Measurements from ENCODE around the gene NTM.

NTM gene

GRCh38 chr11:131824771-131825170 is 454.4 kb downstream of the NTM start:
- Histone ChIP-seq H3K4me3 (ENCODE audit: low read depth, low read length) (no peak overlapping the region), H3K36me3 (no peaks in the 10 kb centered on the region), H3K9me3 (ENCODE audit: severe bottlenecking) (no peaks in the 10 kb centered on the region), H3K27ac (no peak overlapping the region), H3K27me3 (ENCODE audit: insufficient read depth, low read depth, severe bottlenecking) (no peaks in the 10 kb centered on the region)
- DNase-seq = no peak
- no peak for TF ChIP-seq CTCF (IDR thresholded peaks at IDR 0.05; ENCODE audit: low read depth, low read length)

- H3K9me3 ChIP-seq (ENCODE audit: severe bottlenecking) = no peaks in the 10 kb centered on the region
- no peaks in the 10 kb centered on the region for H3K36me3 ChIP-seq
- no peak for TF ChIP-seq CTCF (IDR thresholded peaks at IDR 0.05; ENCODE audit: low read depth, low read length)
- no peaks in the 10 kb centered on the region for H3K27me3 ChIP-seq (ENCODE audit: insufficient read depth, low read depth, severe bottlenecking)
- DNase-seq = no peak
- no peak overlapping the region for H3K4me3 ChIP-seq (ENCODE audit: low read depth, low read length)
- H3K27ac ChIP-seq = no peak overlapping the region
Observed at GRCh38 chr11:131827430-131827829, 457.0 kb downstream of the NTM start.

GRCh38 chr11:131829725-131830124 is 459.3 kb downstream of the NTM start:
- H3K4me3 ChIP-seq (ENCODE audit: low read depth, low read length) = no peak overlapping the region
- no peak for TF ChIP-seq CTCF (IDR thresholded peaks at IDR 0.05; ENCODE audit: low read depth, low read length)
- DNase-seq = no peak
- H3K27me3 ChIP-seq (ENCODE audit: insufficient read depth, low read depth, severe bottlenecking) = no peaks in the 10 kb centered on the region
- no peaks in the 10 kb centered on the region for H3K9me3 ChIP-seq (ENCODE audit: severe bottlenecking)
- H3K27ac ChIP-seq = no peak overlapping the region
- no peaks in the 10 kb centered on the region for H3K36me3 ChIP-seq

GRCh38 chr11:131832079-131832478 is 461.7 kb downstream of the NTM start:
- Histone ChIP-seq H3K4me3 (ENCODE audit: low read depth, low read length) (no peak overlapping the region), H3K9me3 (ENCODE audit: severe bottlenecking) (no peaks in the 10 kb centered on the region), H3K27ac (no peak overlapping the region), H3K27me3 (ENCODE audit: insufficient read depth, low read depth, severe bottlenecking) (no peaks in the 10 kb centered on the region), H3K36me3 (no peaks in the 10 kb centered on the region)
- no peak for TF ChIP-seq CTCF (IDR thresholded peaks at IDR 0.05; ENCODE audit: low read depth, low read length)
- DNase-seq = no peak

GRCh38 chr11:131833366-131833765 is 463.0 kb downstream of the NTM start:
- DNase-seq = no peak
- no peak for TF ChIP-seq CTCF (IDR thresholded peaks at IDR 0.05; ENCODE audit: low read depth, low read length)
- H3K4me3 ChIP-seq (ENCODE audit: low read depth, low read length) = no peak overlapping the region

GRCh38 chr11:131837562-131837961 is 467.1 kb downstream of the NTM start:
- H3K9me3 ChIP-seq (ENCODE audit: severe bottlenecking) = no peaks in the 10 kb centered on the region
- no peaks in the 10 kb centered on the region for H3K36me3 ChIP-seq
- H3K4me3 ChIP-seq (ENCODE audit: low read depth, low read length) = no peak overlapping the region
- H3K27me3 ChIP-seq (ENCODE audit: insufficient read depth, low read depth, severe bottlenecking) = no peaks in the 10 kb centered on the region
- no peak for TF ChIP-seq CTCF (IDR thresholded peaks at IDR 0.05; ENCODE audit: low read depth, low read length)
- H3K27ac ChIP-seq = no peak overlapping the region
- no peak for DNase-seq

More at GRCh38 chr11:131833366-131833765, 463.0 kb downstream of the NTM start:
- no peaks in the 10 kb centered on the region for H3K9me3 ChIP-seq (ENCODE audit: severe bottlenecking)
- H3K27me3 ChIP-seq (ENCODE audit: insufficient read depth, low read depth, severe bottlenecking) = no peaks in the 10 kb centered on the region
- no peaks in the 10 kb centered on the region for H3K36me3 ChIP-seq
- H3K27ac ChIP-seq = no peak overlapping the region

Measured in WERI-Rb-1 (cell line).